Psoas muscle (tissue), 8 donors: Measurements from ENCODE around the gene DMD. TPM values are rescaled to one million over a fixed set of nuclear protein-coding genes. Genes with fewer than 3 reads are reported as not detected.

Experiments
- ATAC-seq, 4 donors: fragments of 200-7000 bp; cut with Tn5 transposase; one replicate each; pipeline ENCODE4 v1.9.1; 2020; ENCODE audit warnings: moderate library complexity in 3 of 4, mild to moderate bottlenecking in 2 of 4
- DNase-seq, 2 donors: peaks; one replicate each; pipeline ENCODE4 v3.0.0-alpha.2; 2020
- H3K27ac ChIP-seq: fragments of 200-600 bp; one replicate; pipeline ENCODE4 v1.8.0; 2022
- H3K27me3 ChIP-seq, 3 donors: fragments of 200-600 bp in 1 of 3; one replicate each; pipeline versions ENCODE4 v1.6.1 to v1.8.0; 2013 to 2022; ENCODE audit warnings: low read length in 2 of 3, mild to moderate bottlenecking in 2 of 3, moderate library complexity in 1 of 3; ENCODE audit not compliant: insufficient read depth in 3 of 3
- H3K36me3 ChIP-seq, 2 donors: fragments of 200-600 bp in 1 of 2; one replicate each; pipeline versions ENCODE4 v1.6.1 to v1.8.0; 2013 to 2022; ENCODE audit warnings: low read depth in 1 of 2, mild to moderate bottlenecking in 1 of 2, moderate library complexity in 1 of 2; ENCODE audit not compliant: insufficient read depth in 1 of 2
- H3K4me1 ChIP-seq: fragments of 200-600 bp; one replicate; pipeline ENCODE4 v1.8.0; 2022
- H3K4me3 ChIP-seq: fragments of 200-600 bp; one replicate; pipeline ENCODE4 v1.8.0; 2022; ENCODE audit warnings: mild to moderate bottlenecking
- H3K9me3 ChIP-seq: fragments of 200-600 bp; one replicate; pipeline ENCODE4 v1.8.0; 2022
- WGBS, 3 donors: extraction: QIAGEN DNeasy Blood & Tissue Kit; methylation state at CpG; one replicate each; pipeline versions ENCODE4 v1.1.6 to v1.1.7; 2013; 5-methylcytosine and 5-hydroxymethylcytosine counted together
- intact Hi-C, 2 donors: fragments of 100-400 bp; cut with DNase I; formaldehyde crosslinking; loops; one replicate each; pipeline versions ENCODE4 v1.11.0 to v1.14.2; 2022
- polyA plus RNA-seq, 3 donors: library from polyadenylated mRNA; stranded (reverse); fragments of 200-250 nt; gene quantifications; one replicate each; pipeline ENCODE4 v1.2.3, GENCODE V29; 2013
- total RNA-seq, 4 donors: library from RNA; stranded (reverse); fragmentation: NEBNext Ultra II Directional in 2 of 4; extraction: Animal tissue kit (Norgen Biotek cat#: 25700) in 2 of 4; gene quantifications; one replicate each; pipeline versions ENCODE4 v1.2.1 to v1.2.4, GENCODE V29; 2021 to 2023
- TF ChIP-seq, protein P1 (sequence below): fragments of 200-600 bp; IDR thresholded peaks from one replicate; pipeline ENCODE4 v1.8.0; 2022; ENCODE audit warnings: antibody characterized with exemption
- donor health status: healthy with polysubstance abuse.
- donor health status: DM: no; HTN: no; CAD: no; lungs with moderate emphysema.
- donor health status: Bipolar disorder and iron deficiency.
- donor health status: healthy.
- donor health status: DM: yes; HTN: yes; CAD: no.
- donor health status: DM: no; HTN: no; CAD: no.
- donor health status: DM: no; HTN: no; CAD: no.
- donor health status: DM: yes; HTN: yes; CAD: no.

DMD gene
- total and polyA plus RNA-seq, 7 donors = 6.8 to 170 (median 86.5) TPM

DNA sequence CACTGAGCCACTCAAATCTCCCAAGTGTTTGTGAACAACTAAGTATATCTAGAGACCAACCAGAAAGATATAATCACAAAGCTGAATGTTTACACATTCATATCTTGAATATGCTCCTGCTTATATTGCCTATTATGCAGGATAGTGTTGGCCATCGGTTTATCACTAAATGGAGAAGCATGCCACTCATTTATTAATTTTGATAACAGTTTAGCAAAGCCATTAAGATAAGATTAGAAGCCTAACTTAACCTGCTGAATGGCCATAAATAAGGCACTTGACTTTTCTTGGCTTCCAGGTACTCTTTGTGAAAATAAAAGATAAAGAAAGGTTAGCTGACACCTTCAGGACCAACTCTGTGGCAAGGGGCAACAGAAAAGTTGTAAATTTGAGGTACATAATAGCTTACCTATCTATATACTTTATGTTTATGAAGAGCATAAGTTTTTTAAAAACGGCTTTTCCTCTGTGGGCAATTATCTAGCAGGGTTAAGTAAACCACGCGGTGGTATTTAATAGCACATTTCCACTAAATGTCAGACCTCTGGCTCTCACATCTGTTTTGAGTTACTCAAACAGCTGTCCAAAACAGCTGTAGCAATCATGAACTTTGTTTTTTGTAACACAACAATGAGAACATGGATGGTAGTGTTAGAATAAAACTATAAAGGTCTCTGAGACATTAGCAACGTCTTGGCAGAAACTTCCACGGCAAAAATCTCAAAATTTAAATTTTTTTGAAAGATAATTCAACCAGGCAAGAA is 2080.7 kb downstream of the DMD start:
- Histone ChIP-seq H3K9me3 (no peaks in the 10 kb centered on the region), H3K27ac (no peak overlapping the region), H3K4me1 (no peaks in the 10 kb centered on the region), H3K4me3 (no peak overlapping the region), H3K36me3 (peaks cover 0 to 25% of the 10 kb centered on the region in 2 donors), H3K27me3 (no peaks in the 10 kb centered on the region)
- intact Hi-C loops = loop anchor here in 1 of 2 donors (10.0 kb wide), 1 partner anchor 64 kb away; no protein-coding TSS in a partner anchor
- TF ChIP-seq, protein P1, sequence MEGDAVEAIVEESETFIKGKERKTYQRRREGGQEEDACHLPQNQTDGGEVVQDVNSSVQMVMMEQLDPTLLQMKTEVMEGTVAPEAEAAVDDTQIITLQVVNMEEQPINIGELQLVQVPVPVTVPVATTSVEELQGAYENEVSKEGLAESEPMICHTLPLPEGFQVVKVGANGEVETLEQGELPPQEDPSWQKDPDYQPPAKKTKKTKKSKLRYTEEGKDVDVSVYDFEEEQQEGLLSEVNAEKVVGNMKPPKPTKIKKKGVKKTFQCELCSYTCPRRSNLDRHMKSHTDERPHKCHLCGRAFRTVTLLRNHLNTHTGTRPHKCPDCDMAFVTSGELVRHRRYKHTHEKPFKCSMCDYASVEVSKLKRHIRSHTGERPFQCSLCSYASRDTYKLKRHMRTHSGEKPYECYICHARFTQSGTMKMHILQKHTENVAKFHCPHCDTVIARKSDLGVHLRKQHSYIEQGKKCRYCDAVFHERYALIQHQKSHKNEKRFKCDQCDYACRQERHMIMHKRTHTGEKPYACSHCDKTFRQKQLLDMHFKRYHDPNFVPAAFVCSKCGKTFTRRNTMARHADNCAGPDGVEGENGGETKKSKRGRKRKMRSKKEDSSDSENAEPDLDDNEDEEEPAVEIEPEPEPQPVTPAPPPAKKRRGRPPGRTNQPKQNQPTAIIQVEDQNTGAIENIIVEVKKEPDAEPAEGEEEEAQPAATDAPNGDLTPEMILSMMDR = no peak
- DNase-seq = no peak
- ATAC-seq = no peak
- 45 to 51% (median 45%) methylated on average over 6 of the region's 6 CpGs for WGBS, 3 donors

DNA sequence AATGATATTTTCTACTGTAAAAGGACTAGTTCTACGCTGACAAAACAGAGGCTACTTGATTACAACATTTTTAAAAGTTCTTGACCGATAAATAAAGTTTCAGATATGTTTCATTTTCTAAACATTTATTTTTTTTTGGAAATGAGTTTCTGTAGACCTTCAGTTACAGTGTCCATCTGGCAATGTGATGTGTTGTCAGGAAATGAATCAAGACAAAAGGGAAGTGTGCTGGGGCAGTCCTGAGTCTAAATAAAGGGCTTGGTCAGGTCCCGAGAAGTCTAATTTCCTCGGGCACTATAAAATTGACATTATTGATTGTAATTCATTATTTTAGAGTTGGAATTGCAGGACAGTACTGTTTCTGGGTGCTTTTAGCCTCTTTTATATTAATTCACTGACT is 2082.5 kb downstream of the DMD start:
- Histone ChIP-seq H3K4me1 (peaks cover 6% of the 10 kb centered on the region), H3K27ac (no peak overlapping the region), H3K36me3 (peaks cover 0 to 18% of the 10 kb centered on the region in 2 donors), H3K9me3 (no peaks in the 10 kb centered on the region), H3K27me3 (no peaks in the 10 kb centered on the region), H3K4me3 (no peak overlapping the region)
- intact Hi-C loops = no loop called here
- WGBS, 3 donors = 52 to 63% (median 54%) methylated on average over 4 of the region's 4 CpGs
- DNase-seq = no peak
- TF ChIP-seq, protein P1 = no peak
- ATAC-seq = no peak

DNA sequence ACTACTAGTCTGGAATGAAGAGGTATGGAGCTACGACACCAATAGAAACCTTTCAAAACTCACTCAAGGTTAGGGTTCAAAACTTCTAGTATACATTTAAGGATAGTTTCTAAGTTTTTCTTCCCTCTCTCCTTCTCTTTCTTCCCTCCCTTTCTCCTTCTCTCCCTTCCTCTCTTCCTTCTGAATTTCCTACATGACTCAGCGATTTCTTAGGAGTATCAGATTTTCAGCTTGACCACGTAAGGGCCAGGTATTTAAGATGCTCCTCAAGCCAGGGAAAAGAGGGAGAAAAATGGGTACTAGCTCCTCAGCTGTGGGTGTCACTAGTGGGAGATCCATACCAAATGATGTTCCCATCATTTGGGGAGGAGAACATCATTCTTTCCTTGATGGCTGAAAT is 2083.6 kb downstream of the DMD start:
- 62 to 93% (median 73%) methylated on average over 3 of the region's 3 CpGs for WGBS, 3 donors

DNA sequence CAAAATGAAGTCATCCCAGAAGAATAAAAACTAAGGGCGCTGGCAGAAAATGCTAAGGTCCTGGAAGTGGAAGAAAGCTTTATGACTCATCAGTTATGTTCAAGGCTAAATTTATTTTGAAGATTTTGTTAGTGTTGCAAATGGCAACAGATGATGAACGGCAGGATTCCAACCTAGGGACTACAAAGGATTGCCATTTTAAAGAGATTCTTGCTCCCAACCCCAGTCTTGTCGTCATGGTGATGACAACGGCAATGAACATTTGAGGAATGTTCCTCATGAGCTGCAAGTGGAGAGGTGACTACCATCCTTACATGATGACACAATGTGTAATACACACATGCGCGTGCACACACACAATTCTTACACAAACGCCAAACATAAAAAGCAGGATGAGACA is 2085.1 kb downstream of the DMD start:
- H3K4me3 ChIP-seq = no peak overlapping the region
- peak in 3 of 4 donors; percentile 57 to 64 (median 58) for ATAC-seq
- intact Hi-C loops = no loop called here

More for the DNA sequence above, 2083.6 kb downstream of the DMD start:
- TF ChIP-seq, protein P1 = no peak
- peaks cover 0 to 9% of the 10 kb centered on the region in 2 donors for H3K36me3 ChIP-seq
- H3K4me3 ChIP-seq = no peak overlapping the region
- H3K9me3 ChIP-seq = no peaks in the 10 kb centered on the region
- H3K4me1 ChIP-seq = peaks cover 6% of the 10 kb centered on the region
- no peak overlapping the region for H3K27ac ChIP-seq
- DNase-seq (no peak), ATAC-seq (no peak)
- intact Hi-C loops = no loop called here
- H3K27me3 ChIP-seq = no peaks in the 10 kb centered on the region

More for the DNA sequence above, 2085.1 kb downstream of the DMD start:
- TF ChIP-seq, protein P1 = no peak
- Histone ChIP-seq H3K9me3 (no peaks in the 10 kb centered on the region), H3K4me1 (peaks cover 6% of the 10 kb centered on the region), H3K36me3 (peaks cover 0 to 10% of the 10 kb centered on the region in 2 donors), H3K27me3 (no peaks in the 10 kb centered on the region), H3K27ac (no peak overlapping the region)
- 53 to 69% (median 67%) methylated on average over 7 of the region's 7 CpGs for WGBS, 3 donors
- no peak for DNase-seq
